Uterus (tissue), 4 donors: ENCODE measurements around the gene ARHGAP15. TPM values are rescaled to one million over a fixed set of nuclear protein-coding genes. Genes with fewer than 3 reads are reported as not detected.

Experiments
- DNase-seq, 2 donors: peaks; one replicate each; pipeline ENCODE4 v3.0.0-alpha.2; 2019 to 2020
- H3K27ac ChIP-seq, 2 donors: fragments of 200-600 bp; sonication (generic); 1 replicate in 1 of 2; 2 replicates in 1 of 2; pipeline ENCODE4 v1.5.1; 2016 to 2018
- H3K27me3 ChIP-seq, 2 donors: fragments of 200-600 bp; sonication (generic); one replicate each; pipeline ENCODE4 v1.5.1; 2018 to 2019; ENCODE audit warnings: control low read depth in 1 of 2
- H3K36me3 ChIP-seq, 2 donors: fragments of 200-600 bp; sonication (generic); one replicate each; pipeline ENCODE4 v1.5.1; 2019; ENCODE audit warnings: control low read depth in 1 of 2
- H3K4me1 ChIP-seq, 2 donors: fragments of 200-600 bp; sonication (generic); one replicate each; pipeline ENCODE4 v1.5.1; 2018 to 2019; ENCODE audit warnings: control low read depth in 1 of 2
- H3K4me3 ChIP-seq, 2 donors: fragments of 200-600 bp; sonication (generic); 1 replicate in 1 of 2; 2 replicates in 1 of 2; pipeline ENCODE4 v1.5.1; 2018 to 2019; ENCODE audit warnings: mild to moderate bottlenecking in 1 of 2
- H3K9me3 ChIP-seq, 2 donors: fragments of 200-600 bp; sonication (generic); one replicate each; pipeline ENCODE4 v1.5.1; 2019; ENCODE audit warnings: control low read depth in 1 of 2
- CTCF ChIP-seq, 4 experiments: fragments of 200-600 bp in 2 of 4; fragments of 450-650 bp in 2 of 4; sonication (generic) in 2 of 4; IDR thresholded peaks; one replicate each; pipeline ENCODE4 v1.5.1; 2016 to 2019; ENCODE audit warnings: antibody characterized with exemption in 4 of 4, mild to moderate bottlenecking in 2 of 4, moderate library complexity in 1 of 4
- POLR2A ChIP-seq, 2 donors: fragments of 450-650 bp; IDR thresholded peaks; one replicate each; pipeline ENCODE4 v1.6.1; 2016; ENCODE audit warnings: antibody characterized with exemption in 2 of 2, mild to moderate bottlenecking in 1 of 2, moderate library complexity in 1 of 2
- intact Hi-C: fragments of 100-400 bp; cut with DNase I; formaldehyde crosslinking; loops from one replicate; pipeline ENCODE4 v1.15.1; 2023; ENCODE audit warnings: low total_unique reads
- total RNA-seq, 4 donors: library from RNA; depleted of rRNA in 3 of 4; stranded (reverse); fragments of >200 nt in 3 of 4; gene quantifications; one replicate each; pipeline versions ENCODE4 v1.1.0 to v1.2.4, GENCODE V29; 2014 to 2023
- donor health status: DM: yes; HTN: yes; CAD: no.

ARHGAP15 gene
- total RNA-seq, 4 donors from 2014 or later, result 0.88 to 28.4 (median 6.6) TPM

GRCh38 chr2:143690235-143690634, 561.0 kb downstream of the ARHGAP15 start:
- intact Hi-C loops, result no loop called here
- TF ChIP-seq POLR2A (IDR thresholded peaks at IDR 0.05), result no peak
- no peak for TF ChIP-seq CTCF (IDR thresholded peaks at IDR 0.05)
- H3K27me3 ChIP-seq, result no peaks in the 10 kb centered on the region
- no peak overlapping the region for H3K27ac ChIP-seq
- no peak for DNase-seq
- no peak overlapping the region for H3K4me3 ChIP-seq
- H3K36me3 ChIP-seq, result no peaks in the 10 kb centered on the region
- H3K4me1 ChIP-seq, result no peaks in the 10 kb centered on the region
- no peaks in the 10 kb centered on the region for H3K9me3 ChIP-seq

GRCh38 chr2:143691121-143691520, 561.9 kb downstream of the ARHGAP15 start:
- TF ChIP-seq POLR2A (IDR thresholded peaks at IDR 0.05) (no peak), CTCF (IDR thresholded peaks at IDR 0.05) (no peak)
- Histone ChIP-seq H3K9me3 (no peaks in the 10 kb centered on the region), H3K27ac (no peak overlapping the region), H3K4me1 (no peaks in the 10 kb centered on the region), H3K4me3 (no peak overlapping the region), H3K27me3 (no peaks in the 10 kb centered on the region), H3K36me3 (no peaks in the 10 kb centered on the region)
- DNase-seq, result no peak
- intact Hi-C loops, result no loop called here

GRCh38 chr2:143692162-143692561, 562.9 kb downstream of the ARHGAP15 start:
- Histone ChIP-seq H3K4me3 (no peak overlapping the region), H3K27me3 (no peaks in the 10 kb centered on the region), H3K9me3 (no peaks in the 10 kb centered on the region), H3K36me3 (no peaks in the 10 kb centered on the region), H3K4me1 (no peaks in the 10 kb centered on the region), H3K27ac (no peak overlapping the region)
- intact Hi-C loops, result no loop called here
- no peak for DNase-seq
- TF ChIP-seq POLR2A (IDR thresholded peaks at IDR 0.05), result no peak
- no peak for TF ChIP-seq CTCF (IDR thresholded peaks at IDR 0.05)

- no peak for DNase-seq
- TF ChIP-seq CTCF (IDR thresholded peaks at IDR 0.05) (no peak), POLR2A (IDR thresholded peaks at IDR 0.05) (no peak)
- H3K4me3 ChIP-seq, result no peak overlapping the region
- no peaks in the 10 kb centered on the region for H3K9me3 ChIP-seq
- H3K27me3 ChIP-seq, result no peaks in the 10 kb centered on the region
- H3K27ac ChIP-seq, result no peak overlapping the region
- intact Hi-C loops, result no loop called here
- no peaks in the 10 kb centered on the region for H3K36me3 ChIP-seq
- no peaks in the 10 kb centered on the region for H3K4me1 ChIP-seq
These were observed 563.7 kb downstream of the ARHGAP15 start for GRCh38 chr2:143692967-143693366.

GRCh38 chr2:143694335-143694734, 565.1 kb downstream of the ARHGAP15 start:
- intact Hi-C loops, result no loop called here
- Histone ChIP-seq H3K36me3 (no peaks in the 10 kb centered on the region), H3K27ac (no peak overlapping the region), H3K4me3 (no peak overlapping the region), H3K27me3 (no peaks in the 10 kb centered on the region), H3K9me3 (no peaks in the 10 kb centered on the region), H3K4me1 (no peaks in the 10 kb centered on the region)
- TF ChIP-seq CTCF (IDR thresholded peaks at IDR 0.05), result no peak
- no peak for TF ChIP-seq POLR2A (IDR thresholded peaks at IDR 0.05)
- no peak for DNase-seq
